Right cardiac atrium (tissue), 5 donors: ENCODE measurements around the gene PRIMPOL. TPM values are rescaled to one million over a fixed set of nuclear protein-coding genes. Genes with fewer than 3 reads are reported as not detected.

Source experiments
- ATAC-seq, 2 donors: fragments of 200-7000 bp; cut with Tn5 transposase; one replicate each; pipeline versions ENCODE4 v1.8.0 to v1.9.1; 2020; ENCODE audit warnings: moderate library complexity in 2 of 2, mild to moderate bottlenecking in 1 of 2
- DNase-seq, 3 donors: peaks; one replicate each; pipeline ENCODE4 v3.0.0-alpha.2; 2020
- H3K27ac ChIP-seq: one replicate; pipeline ENCODE4 v1.5.1; 2013; ENCODE audit warnings: mild to moderate bottlenecking, low read length, control low read depth, moderate library complexity
- H3K27me3 ChIP-seq: one replicate; pipeline ENCODE4 v1.6.1; 2013; ENCODE audit not compliant: control insufficient read depth, insufficient read depth
- H3K4me1 ChIP-seq: one replicate; pipeline ENCODE4 v1.6.1; 2013; ENCODE audit warnings: low read length; ENCODE audit not compliant: control insufficient read depth, insufficient read depth
- H3K4me3 ChIP-seq: one replicate; pipeline ENCODE4 v1.5.1; 2013; ENCODE audit warnings: low read length, control low read depth
- H3K9me3 ChIP-seq: one replicate; pipeline ENCODE4 v1.6.1; 2013; ENCODE audit warnings: low read length; ENCODE audit not compliant: control insufficient read depth
- WGBS: extraction: QIAGEN DNeasy Blood & Tissue Kit; methylation state at CpG from one replicate; pipeline ENCODE4 v1.1.7; 2013; 5-methylcytosine and 5-hydroxymethylcytosine counted together
- intact Hi-C, 4 donors: fragments of 100-400 bp; cut with DNase I; formaldehyde crosslinking; loops; one replicate each; pipeline versions ENCODE4 v1.11.0 to v1.14.0; 2022 to 2023
- polyA plus RNA-seq: library from polyadenylated mRNA; stranded (reverse); fragments of 200-250 nt; gene quantifications from one replicate; pipeline ENCODE4 v1.2.3, GENCODE V29; 2013
- total RNA-seq, 4 donors: library from RNA; stranded (reverse); fragmentation: NEBNext Ultra II Directional; extraction: Animal tissue kit (Norgen Biotek cat#: 25700); gene quantifications; one replicate each; pipeline ENCODE4 v1.2.1, GENCODE V29; 2021
- donor health status: healthy with polysubstance abuse.
- donor health status: DM: no; HTN: yes; CAD: no.
- donor health status: DM: no; HTN: no; CAD: no.
- donor health status: DM: no; HTN: yes; CAD: no; lungs with severe emphysema.
- donor health status: DM: yes; HTN: yes; CAD: no.

Gene PRIMPOL
- total and polyA plus RNA-seq, 5 donors: 8.9 to 14.3 (median 11.8) TPM

DNA sequence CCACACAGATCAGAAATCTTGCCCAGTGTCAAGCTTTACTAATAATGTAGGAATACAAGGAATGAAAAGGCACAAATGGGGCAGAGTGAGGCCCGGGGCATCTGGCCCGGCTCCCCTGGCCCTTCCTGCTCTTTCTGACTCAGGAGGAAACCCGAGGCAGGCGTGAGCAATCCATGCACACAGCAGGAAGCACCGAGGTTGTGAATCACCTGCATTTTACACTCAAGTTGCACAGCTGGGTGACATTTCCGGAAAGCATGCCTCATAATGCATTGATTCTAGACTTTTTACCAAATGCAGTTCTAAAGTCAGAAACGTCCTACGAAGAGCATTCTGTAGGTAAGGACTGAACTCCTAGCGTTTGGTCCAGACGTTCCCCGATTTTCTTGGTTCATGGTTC, 38.9 kb downstream of the PRIMPOL start:
- intact Hi-C loops: no loop called here
- Histone ChIP-seq H3K9me3 (no peaks in the 10 kb centered on the region), H3K4me1 (no peaks in the 10 kb centered on the region), H3K27ac (no peak overlapping the region), H3K4me3 (no peak overlapping the region), H3K27me3 (no peaks in the 10 kb centered on the region)
- ATAC-seq: no peak
- 67% methylated on average over 11 of the region's 11 CpGs for WGBS
- DNase-seq: no peak

DNA sequence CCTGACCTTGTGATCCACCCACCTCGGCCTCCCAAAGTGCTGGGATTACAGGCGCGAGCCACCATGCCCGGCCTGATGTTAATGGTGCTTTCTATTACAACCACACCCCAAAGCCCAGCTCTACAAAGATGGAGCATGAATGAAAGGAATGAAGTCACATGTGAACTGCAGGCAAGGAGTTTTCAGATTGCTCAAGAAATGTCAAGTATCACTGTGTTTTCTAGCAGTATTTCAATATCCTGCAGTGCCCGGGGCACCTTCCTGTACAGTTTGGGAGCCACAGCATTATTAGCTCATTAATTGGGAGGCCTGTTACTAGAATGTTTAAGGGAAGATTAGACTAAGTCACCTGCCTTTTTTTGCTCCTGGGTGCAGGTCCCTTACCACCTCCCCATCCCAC, 40.1 kb downstream of the PRIMPOL start:
- Histone ChIP-seq H3K4me3 (no peak overlapping the region), H3K27me3 (no peaks in the 10 kb centered on the region), H3K27ac (no peak overlapping the region), H3K4me1 (no peaks in the 10 kb centered on the region), H3K9me3 (no peaks in the 10 kb centered on the region)
- DNase-seq: no peak
- WGBS: 58% methylated on average over 5 of the region's 5 CpGs
- ATAC-seq: no peak
- intact Hi-C loops: no loop called here

DNA sequence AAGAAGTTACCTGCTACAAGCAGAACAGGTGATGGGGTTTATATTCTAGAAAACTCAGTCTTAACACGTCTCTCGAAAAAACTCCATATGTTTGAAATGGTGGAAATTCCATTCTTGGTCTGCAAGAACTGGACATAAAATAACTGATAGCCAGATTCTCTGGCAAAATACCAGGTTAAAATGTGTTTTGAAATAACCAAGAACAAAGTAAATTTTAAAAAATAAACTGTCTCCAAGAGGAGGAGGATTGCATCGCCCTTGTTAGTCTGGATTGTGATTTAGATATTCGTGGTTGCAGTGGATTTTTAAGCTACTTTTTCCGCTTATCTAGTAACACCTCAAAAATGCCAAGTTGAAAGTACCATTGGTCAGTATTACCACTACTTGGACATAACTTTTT, 43.5 kb downstream of the PRIMPOL start:
- ATAC-seq: no peak
- no peaks in the 10 kb centered on the region for H3K27me3 ChIP-seq
- intact Hi-C loops: no loop called here
- no peak overlapping the region for H3K4me3 ChIP-seq
- no peaks in the 10 kb centered on the region for H3K9me3 ChIP-seq
- no peaks in the 10 kb centered on the region for H3K4me1 ChIP-seq
- no peak for DNase-seq
- 83% methylated on average over 5 of the region's 5 CpGs for whole genome bisulfite sequencing
- no peak overlapping the region for H3K27ac ChIP-seq

DNA sequence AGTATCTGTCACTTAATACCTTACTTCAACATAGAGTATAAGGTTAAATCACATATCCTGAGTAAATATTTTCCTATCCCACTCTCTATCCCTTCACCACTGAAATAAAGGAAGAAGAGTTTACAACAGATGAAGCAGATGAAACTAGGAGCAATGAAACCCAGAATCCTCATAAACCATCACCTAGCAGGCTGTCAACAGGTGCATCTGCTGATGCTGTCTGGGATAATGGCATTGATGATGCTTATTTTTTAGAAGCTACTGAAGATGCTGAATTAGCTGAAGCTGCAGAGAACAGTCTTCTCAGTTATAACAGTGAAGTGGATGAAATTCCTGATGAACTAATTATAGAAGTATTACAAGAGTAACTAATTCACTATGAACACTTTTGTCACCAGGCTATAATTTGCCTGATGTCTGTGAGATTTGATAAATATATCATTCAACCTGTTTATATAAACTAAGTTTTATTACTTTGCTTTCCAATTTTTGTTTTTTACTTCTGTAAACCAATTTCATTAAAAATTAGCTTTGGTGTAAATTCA, 44.9 kb downstream of the PRIMPOL start:
- no peak for DNase-seq
- H3K27ac ChIP-seq: no peak overlapping the region
- ATAC-seq: no peak

DNA sequence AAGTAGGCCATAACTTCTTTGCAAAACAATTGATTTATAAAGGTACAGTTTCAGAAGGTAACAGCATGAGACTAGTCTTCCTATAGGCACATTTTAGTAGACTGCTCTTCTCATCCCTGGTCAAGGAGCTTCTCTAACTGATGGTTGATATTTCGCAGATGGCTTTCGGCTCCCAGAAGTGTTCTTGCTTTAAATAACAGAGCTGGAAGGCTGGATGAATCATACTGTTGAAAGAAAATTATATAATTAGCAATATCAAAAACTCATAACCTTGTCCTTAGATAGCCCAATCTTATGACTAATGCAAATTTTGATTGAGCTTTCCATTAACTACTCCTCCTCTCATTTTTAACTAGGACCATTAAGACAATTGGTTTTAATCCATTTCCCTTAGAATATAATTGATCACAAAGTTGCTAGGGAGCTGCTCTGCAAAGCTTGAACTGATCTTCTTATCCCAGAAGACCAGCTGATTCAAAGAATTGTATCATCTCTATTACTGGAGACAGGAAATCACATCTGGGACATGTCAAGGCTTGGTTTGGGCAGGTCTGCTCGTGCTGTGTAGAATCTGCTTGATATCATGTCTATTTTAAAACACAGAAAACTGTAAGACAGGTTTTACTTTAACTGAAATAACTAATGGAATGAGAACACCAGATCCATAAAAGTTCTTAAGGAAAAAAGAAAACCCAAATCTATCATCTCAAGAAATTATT, 45.8 kb downstream of the PRIMPOL start:
- intact Hi-C loops: no loop called here
- Histone ChIP-seq H3K27me3 (no peaks in the 10 kb centered on the region), H3K27ac (no peak overlapping the region), H3K9me3 (no peaks in the 10 kb centered on the region), H3K4me3 (no peak overlapping the region), H3K4me1 (no peaks in the 10 kb centered on the region)
- DNase-seq (no peak), ATAC-seq (peak; percentile 43 to 46)
- 53% methylated on average over 3 of the region's 3 CpGs for WGBS

More for the DNA sequence above, 44.9 kb downstream of the PRIMPOL start:
- no peak overlapping the region for H3K4me3 ChIP-seq
- intact Hi-C loops: no loop called here
- no peaks in the 10 kb centered on the region for H3K4me1 ChIP-seq
- H3K27me3 ChIP-seq: no peaks in the 10 kb centered on the region
- no peaks in the 10 kb centered on the region for H3K9me3 ChIP-seq

DNA sequence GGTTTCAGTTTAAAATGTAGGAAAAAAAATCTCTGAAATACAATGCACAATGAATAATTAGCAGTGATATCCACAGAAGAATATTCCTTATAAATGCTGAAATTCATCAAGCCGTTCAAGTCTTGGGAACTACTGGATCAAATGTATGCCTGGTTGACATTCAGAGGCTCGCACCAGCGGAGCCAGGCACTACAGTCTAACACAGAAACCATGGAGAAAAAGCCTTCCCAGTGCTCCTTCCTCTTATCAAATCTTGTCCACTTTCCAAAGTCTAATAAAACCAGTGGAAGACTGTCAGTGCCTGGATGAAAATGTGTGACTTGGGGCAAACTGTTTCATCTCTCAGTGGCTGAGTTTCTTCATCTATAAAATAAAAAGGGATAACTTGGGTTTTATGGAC, 48.4 kb downstream of the PRIMPOL start:
- no peak overlapping the region for H3K27ac ChIP-seq
- H3K27me3 ChIP-seq: no peaks in the 10 kb centered on the region
- intact Hi-C loops: no loop called here
- H3K4me3 ChIP-seq: peak overlapping the region; percentile 7
- 60% methylated on average over 3 of the region's 3 CpGs for WGBS
- DNase-seq (peak in 1 of 3 donors; percentile 67), ATAC-seq (peak; percentile 37 to 73)
- H3K9me3 ChIP-seq: no peaks in the 10 kb centered on the region
- H3K4me1 ChIP-seq: no peaks in the 10 kb centered on the region

DNA sequence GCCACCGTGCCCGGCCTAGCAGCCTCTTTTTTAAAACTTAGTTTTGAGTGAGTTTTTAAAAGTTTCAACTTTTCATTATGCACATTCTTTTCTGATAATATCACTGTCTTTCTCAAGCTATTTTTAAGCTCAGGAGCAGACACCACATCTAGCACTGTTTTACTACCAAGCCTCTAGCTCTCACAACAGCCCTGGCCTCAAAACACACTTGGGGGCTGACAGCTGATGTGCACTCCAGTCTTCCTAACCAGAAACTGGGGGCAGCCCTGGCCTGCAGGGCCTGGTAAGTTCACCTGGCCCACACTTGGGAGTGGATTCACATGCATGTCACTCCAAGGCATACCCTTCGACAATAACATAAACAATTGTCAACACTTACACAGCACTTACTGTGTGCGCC, 50.4 kb downstream of the PRIMPOL start:
- intact Hi-C loops: no loop called here
- ATAC-seq: no peak
- H3K4me1 ChIP-seq: no peaks in the 10 kb centered on the region
- 92% methylated on average over 4 of the region's 4 CpGs for WGBS
- H3K27me3 ChIP-seq: no peaks in the 10 kb centered on the region
- no peaks in the 10 kb centered on the region for H3K9me3 ChIP-seq
- H3K4me3 ChIP-seq: no peak overlapping the region
- H3K27ac ChIP-seq: no peak overlapping the region
- no peak for DNase-seq

DNA sequence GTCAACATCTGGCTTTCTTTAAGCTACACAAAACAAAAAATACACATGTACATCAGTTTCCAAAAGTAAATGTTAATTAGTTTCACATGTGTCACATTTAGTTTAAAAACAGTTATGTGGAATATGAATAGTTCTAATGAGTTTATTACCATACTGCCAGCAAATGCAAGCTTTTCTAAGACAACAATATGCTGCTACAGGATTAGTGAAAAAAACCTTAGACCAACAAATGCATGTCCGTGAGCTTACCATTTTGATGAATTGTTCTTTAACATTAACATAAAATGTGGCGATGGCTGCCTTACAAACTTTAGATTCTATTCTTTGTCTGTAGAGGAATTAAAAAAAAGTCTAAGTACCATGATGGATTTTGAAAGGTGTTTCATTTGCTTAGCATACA, 52.6 kb downstream of the PRIMPOL start:
- WGBS: 96% methylated on average over 2 of the region's 2 CpGs
- intact Hi-C loops: no loop called here
- H3K9me3 ChIP-seq: no peaks in the 10 kb centered on the region
- ATAC-seq (no peak), DNase-seq (no peak)
- no peaks in the 10 kb centered on the region for H3K27me3 ChIP-seq
- H3K27ac ChIP-seq: no peak overlapping the region
- H3K4me1 ChIP-seq: no peaks in the 10 kb centered on the region
- no peak overlapping the region for H3K4me3 ChIP-seq

DNA sequence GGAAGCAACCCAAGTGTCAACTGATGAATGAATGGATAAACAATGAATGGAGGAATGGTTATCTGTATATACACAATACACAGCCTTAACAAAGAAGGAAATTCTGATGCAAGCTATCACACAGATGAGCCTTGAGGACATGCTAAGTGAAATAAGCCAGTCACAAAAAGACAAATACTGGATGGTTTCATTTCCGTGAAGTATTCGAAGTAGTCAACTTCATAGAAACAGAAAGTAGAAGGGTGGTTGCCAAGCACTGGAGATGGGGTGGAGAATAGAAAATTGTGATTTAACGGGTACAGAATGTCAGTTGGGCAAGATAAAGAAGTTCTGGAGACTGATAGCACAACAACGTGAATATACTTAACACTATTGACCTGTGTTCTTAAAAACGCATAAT, 56.2 kb downstream of the PRIMPOL start:
- Histone ChIP-seq H3K9me3 (no peaks in the 10 kb centered on the region), H3K27ac (no peak overlapping the region), H3K4me3 (no peak overlapping the region), H3K4me1 (no peaks in the 10 kb centered on the region), H3K27me3 (no peaks in the 10 kb centered on the region)
- intact Hi-C loops: no loop called here
- WGBS: 83% methylated on average over 5 of the region's 5 CpGs
- ATAC-seq (no peak), DNase-seq (no peak)

DNA sequence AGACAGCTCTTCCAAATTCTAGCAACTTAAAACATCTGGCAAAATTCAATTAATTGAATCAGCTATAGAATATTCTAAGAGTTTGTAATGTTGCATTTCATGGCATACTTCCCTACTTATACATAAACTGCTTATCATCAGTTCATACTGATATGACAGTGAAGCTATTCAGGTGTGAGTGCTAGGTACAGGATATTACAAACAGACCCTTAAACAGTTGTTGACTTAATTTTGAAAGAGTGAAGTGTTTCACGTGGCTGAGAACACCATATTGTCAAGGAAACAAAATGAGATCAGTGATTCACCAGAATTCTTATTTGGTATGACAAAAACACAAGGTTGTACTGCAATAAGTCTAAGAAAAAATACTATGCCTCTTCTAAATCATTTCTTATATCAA, 56.9 kb downstream of the PRIMPOL start:
- H3K4me1 ChIP-seq: no peaks in the 10 kb centered on the region
- H3K4me3 ChIP-seq: no peak overlapping the region
- no peaks in the 10 kb centered on the region for H3K9me3 ChIP-seq
- no peaks in the 10 kb centered on the region for H3K27me3 ChIP-seq
- WGBS: 87% methylated on average over 1 of the region's 1 CpG
- no peak for ATAC-seq
- intact Hi-C loops: no loop called here
- no peak for DNase-seq
- no peak overlapping the region for H3K27ac ChIP-seq

DNA sequence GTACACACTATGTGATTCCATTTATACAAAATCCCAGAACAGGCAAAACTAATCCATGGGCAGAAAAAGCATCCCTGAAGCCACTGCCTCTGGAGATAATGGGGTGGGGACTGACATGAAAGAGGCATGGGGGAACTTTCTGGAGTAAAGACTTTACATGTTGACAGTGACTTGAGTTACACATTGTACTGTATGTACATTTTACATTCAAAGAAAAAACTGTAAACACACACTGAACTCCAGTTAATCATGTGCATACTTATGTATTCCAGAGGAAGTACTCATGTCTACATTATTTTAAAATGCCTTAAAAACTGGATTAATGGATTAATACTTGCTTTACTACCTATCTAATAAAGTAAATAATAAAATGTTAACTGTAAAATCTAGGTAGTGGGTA, 62.8 kb downstream of the PRIMPOL start:
- intact Hi-C loops: no loop called here
- no peaks in the 10 kb centered on the region for H3K27me3 ChIP-seq
- H3K4me1 ChIP-seq: no peaks in the 10 kb centered on the region
- no peaks in the 10 kb centered on the region for H3K9me3 ChIP-seq
- ATAC-seq (no peak), DNase-seq (no peak)
- no peak overlapping the region for H3K4me3 ChIP-seq
- H3K27ac ChIP-seq: no peak overlapping the region

DNA sequence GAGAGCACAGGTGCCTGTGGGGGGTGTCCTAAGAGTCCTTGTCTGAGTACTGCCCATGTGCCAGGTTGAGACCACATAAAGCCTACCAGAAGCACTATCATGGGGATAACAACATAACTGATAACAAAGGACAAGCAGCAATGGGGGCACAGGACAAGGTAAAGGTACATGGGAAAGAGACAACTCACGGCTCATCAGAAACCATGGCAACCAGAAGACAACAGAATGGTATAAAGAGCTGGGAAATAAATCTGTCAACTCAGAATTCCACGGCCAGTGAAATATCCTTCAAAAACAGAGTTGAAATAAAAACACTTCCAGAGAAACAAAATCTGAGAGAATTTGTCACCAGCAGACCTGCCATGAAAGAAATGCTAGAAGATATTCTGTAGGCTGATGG, 64.3 kb downstream of the PRIMPOL start:
- 97% methylated on average over 2 of the region's 2 CpGs for WGBS
- DNase-seq (no peak), ATAC-seq (no peak)
- Histone ChIP-seq H3K27ac (no peak overlapping the region), H3K4me3 (no peak overlapping the region), H3K4me1 (no peaks in the 10 kb centered on the region), H3K27me3 (no peaks in the 10 kb centered on the region), H3K9me3 (no peaks in the 10 kb centered on the region)
- intact Hi-C loops: no loop called here
